Measurements from ENCODE around the gene NAA11.
"Not testable (repeated sequence)": the region's sequence is repeated elsewhere in the genome, so short reads cannot be mapped to it uniquely, and the experiment has no call there.

NAA11 gene

DNA sequence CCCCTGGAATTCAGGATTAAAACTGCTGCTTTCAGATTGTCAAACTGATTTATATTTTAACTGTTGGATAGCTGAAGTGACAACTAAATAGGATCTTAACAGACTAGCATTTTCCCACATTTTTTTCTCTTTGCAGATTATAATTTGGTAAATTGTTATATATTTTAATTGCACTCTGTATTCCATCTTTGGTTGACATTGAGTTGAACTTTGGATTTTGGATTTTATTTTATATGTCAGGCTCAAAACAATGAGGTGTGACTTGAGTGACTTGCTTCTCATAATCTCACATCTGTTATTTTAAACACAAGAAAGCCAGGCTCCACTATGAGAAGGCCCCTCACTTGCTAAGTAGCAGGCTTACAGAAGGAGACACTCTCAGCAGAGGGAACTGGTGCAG is 38.1 kb downstream of the NAA11 start:
- CTCF ChIA-PET: no interaction called here

DNA sequence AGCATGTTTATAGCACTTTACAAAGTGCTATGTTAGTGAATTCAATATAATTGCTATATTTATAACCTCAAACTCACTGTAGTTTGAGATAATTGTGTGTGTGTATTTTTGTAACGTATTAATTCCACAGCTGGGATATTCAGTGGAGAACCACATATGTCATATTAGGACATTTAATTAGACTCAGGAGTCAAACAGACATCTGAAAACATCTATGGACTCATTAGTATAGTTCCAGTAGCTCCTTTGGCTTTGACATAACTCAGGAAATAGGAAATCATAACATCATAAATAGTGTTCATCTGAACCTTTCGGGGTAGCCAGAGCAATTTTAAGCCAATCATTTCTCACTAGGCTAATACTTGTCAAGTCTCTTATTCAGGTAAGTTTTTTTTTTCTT is 38.8 kb downstream of the NAA11 start:
- DNase-seq (ENCODE audit: low read depth, low spot score): no peak
- CTCF ChIA-PET: no interaction called here
- H3K4me3 ChIP-seq (ENCODE audit: low read depth, low read length): no peak overlapping the region
- TF ChIP-seq, protein P1, sequence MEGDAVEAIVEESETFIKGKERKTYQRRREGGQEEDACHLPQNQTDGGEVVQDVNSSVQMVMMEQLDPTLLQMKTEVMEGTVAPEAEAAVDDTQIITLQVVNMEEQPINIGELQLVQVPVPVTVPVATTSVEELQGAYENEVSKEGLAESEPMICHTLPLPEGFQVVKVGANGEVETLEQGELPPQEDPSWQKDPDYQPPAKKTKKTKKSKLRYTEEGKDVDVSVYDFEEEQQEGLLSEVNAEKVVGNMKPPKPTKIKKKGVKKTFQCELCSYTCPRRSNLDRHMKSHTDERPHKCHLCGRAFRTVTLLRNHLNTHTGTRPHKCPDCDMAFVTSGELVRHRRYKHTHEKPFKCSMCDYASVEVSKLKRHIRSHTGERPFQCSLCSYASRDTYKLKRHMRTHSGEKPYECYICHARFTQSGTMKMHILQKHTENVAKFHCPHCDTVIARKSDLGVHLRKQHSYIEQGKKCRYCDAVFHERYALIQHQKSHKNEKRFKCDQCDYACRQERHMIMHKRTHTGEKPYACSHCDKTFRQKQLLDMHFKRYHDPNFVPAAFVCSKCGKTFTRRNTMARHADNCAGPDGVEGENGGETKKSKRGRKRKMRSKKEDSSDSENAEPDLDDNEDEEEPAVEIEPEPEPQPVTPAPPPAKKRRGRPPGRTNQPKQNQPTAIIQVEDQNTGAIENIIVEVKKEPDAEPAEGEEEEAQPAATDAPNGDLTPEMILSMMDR (IDR thresholded peaks at IDR 0.05; ENCODE audit: insufficient read depth, low read length, missing control alignments): no peak
- POLR2A ChIA-PET: no interaction called here

More for the DNA sequence above, 38.1 kb downstream of the NAA11 start:
- H3K4me3 ChIP-seq (ENCODE audit: low read depth, low read length): no peak overlapping the region
- TF ChIP-seq, protein P1 (IDR thresholded peaks at IDR 0.05; ENCODE audit: insufficient read depth, low read length, missing control alignments): no peak
- no peak for DNase-seq (ENCODE audit: low read depth, low spot score)
- POLR2A ChIA-PET: no interaction called here

DNA sequence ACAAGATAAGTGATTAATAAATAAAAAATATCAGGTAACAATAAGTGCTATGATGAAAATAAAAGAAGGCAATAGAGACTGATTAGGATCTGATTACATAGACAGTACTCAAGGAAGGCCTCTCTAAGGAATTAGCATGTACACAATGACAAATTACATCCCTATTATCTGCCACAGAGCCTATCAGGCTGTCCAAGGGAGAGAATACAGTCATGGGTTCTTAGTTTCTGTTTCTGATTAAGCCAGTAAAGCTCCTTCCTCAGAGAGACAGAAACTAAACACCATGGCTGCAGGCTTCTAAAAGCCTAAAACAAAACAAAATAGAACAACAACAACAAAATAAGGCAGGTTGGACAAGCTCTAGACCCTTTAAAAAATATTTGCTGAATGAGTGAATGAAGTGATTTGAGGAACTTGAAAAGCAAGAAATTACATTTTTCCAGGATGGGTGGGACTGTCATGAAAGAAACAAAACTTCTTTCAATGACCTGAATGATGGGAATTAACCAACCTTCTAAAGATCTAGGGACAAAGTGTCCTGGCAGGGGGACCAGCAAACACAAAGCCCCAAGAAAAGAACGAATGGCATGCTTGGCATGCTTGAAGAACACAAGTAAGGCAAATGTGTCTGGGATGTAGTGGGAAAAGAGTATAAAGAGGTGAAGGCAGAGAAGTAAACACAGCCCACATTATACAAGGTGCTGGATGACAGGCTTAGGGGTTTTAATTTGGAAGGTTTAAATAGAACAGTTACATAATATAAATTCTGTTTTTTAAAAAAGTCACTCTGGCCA is 44.1 kb downstream of the NAA11 start:
- CTCF ChIA-PET: no interaction called here
- TF ChIP-seq, protein P1 (IDR thresholded peaks at IDR 0.05; ENCODE audit: insufficient read depth, low read length, missing control alignments): no peak

DNA sequence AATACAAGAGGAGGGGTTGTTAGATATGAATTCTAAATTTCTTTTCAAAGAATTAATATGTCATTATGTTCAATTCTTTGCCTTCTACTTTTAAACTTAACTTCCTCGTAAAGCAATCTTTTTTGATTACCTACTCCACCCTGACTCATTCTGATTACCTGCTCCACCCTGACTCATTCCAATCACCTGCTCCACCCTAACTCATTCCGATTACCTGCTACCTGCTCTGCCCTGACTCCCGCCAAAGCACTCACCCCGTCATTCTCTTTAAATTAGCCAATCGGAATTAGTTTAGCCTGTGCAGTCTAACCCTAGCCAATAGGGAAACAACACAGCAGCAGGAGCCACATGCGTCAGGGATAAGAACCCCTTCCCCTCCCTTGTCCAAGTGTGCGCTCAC is 48.4 kb downstream of the NAA11 start:
- DNase-seq (ENCODE audit: low read depth, low spot score); CTCF ChIA-PET; H3K4me3 ChIP-seq (ENCODE audit: low read depth, low read length): not testable (repeated sequence)
- POLR2A ChIA-PET: interaction anchor here (0.6 kb wide), 1 partner anchor 1415 kb away, joined by 4 read pairs; no protein-coding TSS in a partner anchor

More for the DNA sequence above, 44.1 kb downstream of the NAA11 start:
- no peak for DNase-seq (ENCODE audit: low read depth, low spot score)
- POLR2A ChIA-PET: no interaction called here
- no peak overlapping the region for H3K4me3 ChIP-seq (ENCODE audit: low read depth, low read length)

DNA sequence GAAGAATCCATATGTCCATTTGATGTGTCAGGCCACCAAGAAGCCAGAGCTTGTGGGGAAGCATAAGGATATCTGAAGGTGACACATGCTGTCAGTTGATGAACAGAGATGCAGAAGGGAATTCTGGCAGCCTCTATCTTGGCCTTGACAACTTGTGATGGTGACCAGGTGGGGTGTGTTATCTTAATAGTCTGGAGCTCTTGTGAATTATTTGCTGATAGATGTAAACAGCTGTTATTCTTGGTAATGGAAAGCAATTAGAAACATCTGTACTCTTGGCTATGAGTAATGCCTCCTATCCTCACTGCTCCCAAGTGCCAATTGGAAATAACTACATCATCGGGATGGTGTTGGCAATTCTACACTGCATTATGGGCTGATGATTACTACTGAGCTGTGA is 51.9 kb downstream of the NAA11 start:
- no peak for DNase-seq (ENCODE audit: low read depth, low spot score)
- TF ChIP-seq, protein P1 (IDR thresholded peaks at IDR 0.05; ENCODE audit: insufficient read depth, low read length, missing control alignments): no peak
- CTCF ChIA-PET: no interaction called here

DNA sequence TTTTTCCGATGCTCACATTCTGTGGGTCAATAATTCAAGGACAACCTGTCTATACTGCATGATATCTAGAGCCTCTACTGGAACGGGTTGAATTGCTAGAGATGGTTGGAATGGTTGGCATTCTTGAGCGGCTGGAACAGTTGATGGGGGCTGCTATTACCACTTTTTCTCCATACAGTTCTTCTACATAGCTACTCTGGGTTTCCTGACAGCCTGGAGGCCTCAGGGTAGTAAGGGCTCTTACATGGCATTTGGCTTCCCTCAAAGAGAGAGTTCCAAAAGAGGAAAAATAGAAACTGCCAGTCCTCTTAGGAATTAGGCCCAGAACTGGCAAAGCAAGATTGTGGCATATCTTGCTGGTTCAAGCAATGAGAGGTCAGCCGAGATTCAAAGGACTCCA is 53.1 kb downstream of the NAA11 start:
- DNase-seq (ENCODE audit: low read depth, low spot score): no peak
- H3K4me3 ChIP-seq (ENCODE audit: low read depth, low read length): no peak overlapping the region
- TF ChIP-seq, protein P1 (IDR thresholded peaks at IDR 0.05; ENCODE audit: insufficient read depth, low read length, missing control alignments): no peak
- CTCF ChIA-PET: no interaction called here
- POLR2A ChIA-PET: no interaction called here

More for the DNA sequence above, 51.9 kb downstream of the NAA11 start:
- H3K4me3 ChIP-seq (ENCODE audit: low read depth, low read length): no peak overlapping the region
- POLR2A ChIA-PET: no interaction called here

DNA sequence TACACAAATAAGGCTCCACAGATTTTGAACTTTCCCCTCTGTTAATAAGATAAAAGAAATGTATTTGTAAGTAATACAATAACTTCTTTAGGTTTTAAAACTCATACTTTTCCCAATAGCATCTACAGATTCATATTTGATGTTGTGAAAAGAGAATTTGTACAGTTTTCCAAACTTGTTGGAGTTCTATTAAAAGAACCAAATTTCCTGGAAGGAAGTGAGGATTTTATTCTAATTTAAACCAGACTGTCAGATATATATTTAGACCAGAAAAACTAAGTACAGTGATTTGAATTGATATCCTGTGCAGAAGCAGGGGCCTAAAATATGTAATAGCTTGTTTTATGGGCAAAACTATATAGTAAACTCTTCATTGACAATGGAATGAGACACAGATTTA is 53.7 kb downstream of the NAA11 start:
- H3K4me3 ChIP-seq (ENCODE audit: low read depth, low read length): no peak overlapping the region
- TF ChIP-seq, protein P1 (IDR thresholded peaks at IDR 0.05; ENCODE audit: insufficient read depth, low read length, missing control alignments): no peak
- ChIA-PET CTCF (no interaction called here), POLR2A (no interaction called here)
- no peak for DNase-seq (ENCODE audit: low read depth, low spot score)

Measured in AG04449 (cell line).